MCF 10A (cell line): ENCODE results near the gene PTH. TPM values are rescaled to one million over a fixed set of nuclear protein-coding genes. Genes with fewer than 3 reads are reported as not detected.

ENCODE experiments used
- Bru-seq: library from RNA; stranded (reverse); fragments of 400-500 nt; gene quantifications from one replicate; lab custom pipeline; 2021; lab: Mats Ljungman, UMichigan
- BruChase-seq, 2 experiments: library from RNA; stranded (reverse); fragments of 400-500 nt; gene quantifications; one replicate each; lab custom pipeline; 2021; lab: Mats Ljungman, UMichigan
- BruUV-seq: library from RNA; stranded (reverse); fragments of 400-500 nt; replicated peaks from 2 replicates; lab custom pipeline; 2021; lab: Mats Ljungman, UMichigan
- CTCF ChIA-PET: fragments of 300-600 bp; sonication (Branson Sonifier 250); formaldehyde crosslinking; extraction: SDS; loops from one replicate; lab custom pipeline; 2021; ENCODE audit warnings: antibody characterized with exemption, inconsistent platforms; lab: Yijun Ruan, JAX
- POLR2A ChIA-PET: fragments of 300-600, 350-650 bp; sonication (Branson Sonifier 250); formaldehyde crosslinking; extraction: SDS; loops from one replicate; lab custom pipeline; 2020; ENCODE audit warnings: antibody characterized with exemption, inconsistent platforms; lab: Yijun Ruan, JAX
- DNase-seq: peaks from one replicate; pipeline ENCODE4 v3.0.0-alpha.2; 2018; ENCODE audit not compliant: unreplicated experiment
- H3K27ac Mint-ChIP-seq: one replicate; pipeline ENCODE4 v1.8.0; 2022; ENCODE audit warnings: mild to moderate bottlenecking, low read depth, mixed read lengths; ENCODE audit not compliant: unreplicated experiment
- H3K27me3 Mint-ChIP-seq: one replicate; pipeline ENCODE4 v1.8.0; 2022; ENCODE audit warnings: mixed read lengths; ENCODE audit not compliant: insufficient read depth, unreplicated experiment
- H3K36me3 Mint-ChIP-seq: one replicate; pipeline ENCODE4 v1.8.0; 2022; ENCODE audit warnings: mild to moderate bottlenecking, moderate library complexity, mixed read lengths; ENCODE audit not compliant: insufficient read depth, unreplicated experiment
- H3K4me1 Mint-ChIP-seq: one replicate; pipeline ENCODE4 v1.8.0; 2022; ENCODE audit warnings: mixed read lengths; ENCODE audit not compliant: insufficient read depth, unreplicated experiment
- H3K4me3 Mint-ChIP-seq: one replicate; pipeline ENCODE4 v1.8.0; 2022; ENCODE audit warnings: mild to moderate bottlenecking, moderate library complexity, mixed read lengths; ENCODE audit not compliant: unreplicated experiment
- H3K9me3 Mint-ChIP-seq: one replicate; pipeline ENCODE4 v1.8.0; 2022; ENCODE audit warnings: mixed read lengths; ENCODE audit not compliant: unreplicated experiment
- intact Hi-C: fragments of 100-400 bp; cut with micrococcal nuclease; formaldehyde crosslinking; loops from 2 replicates; pipeline ENCODE4 v1.14.1; 2022
- long read RNA-seq: library from polyadenylated mRNA; stranded (forward); transcript quantifications from one replicate; pipeline ENCODE4 v2.0.0, GENCODE V29; 2022
- total RNA-seq: library from RNA; stranded (reverse); gene quantifications from 2 replicates; pipeline ENCODE4 v1.2.3, GENCODE V29; 2022
- TF ChIP-seq, protein P1 (sequence below): fragments of 200-600 bp; IDR thresholded peaks from one replicate; pipeline ENCODE4 v1.8.0; 2022; ENCODE audit warnings: antibody characterized with exemption, mild to moderate bottlenecking; ENCODE audit not compliant: unreplicated experiment

PTH gene
- total RNA-seq, result not detected in 2 replicates
- not detected for Bru-seq, nascent RNA
- BruChase-seq, experiment 1, labeled RNA remaining after a 6-hour chase, result not detected
- not detected for BruChase-seq, experiment 2, labeled RNA remaining after a 2-hour chase
- long read RNA-seq, result 0 reads

DNA sequence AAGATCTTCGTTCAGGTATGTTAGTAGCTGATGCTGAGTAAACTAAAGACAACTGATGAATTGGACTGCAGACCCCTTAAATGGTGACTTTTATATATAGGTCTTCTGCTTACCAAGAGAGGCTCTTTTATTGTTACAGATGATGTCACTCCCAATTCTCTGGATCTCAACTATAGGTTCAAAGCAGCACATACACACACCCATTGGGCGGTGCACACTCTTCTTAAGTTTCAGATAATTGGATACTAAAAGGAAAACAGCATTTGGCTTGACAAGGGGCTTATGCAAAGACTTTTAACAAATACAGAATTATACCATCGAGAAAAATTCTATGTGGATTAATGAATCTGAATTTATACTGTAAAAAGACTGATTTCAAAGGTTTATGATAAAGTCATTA is at the start of gene PTH:
TSS of gene PTH (minus strand) at position 69 of the 400 bp plus-strand sequence. CDS start 3,142 bp downstream, outside the sequence.
- BruUV-seq, result no TSS peak
- CTCF ChIA-PET, result no interaction called here
- Mint-ChIP-seq H3K27me3 (peaks cover 67% of the 10 kb centered on the region), H3K4me3 (no peak within 1 kb of the TSS), H3K9me3 (no peaks in the 10 kb centered on the region), H3K27ac (no peak within 1 kb of the TSS), H3K4me1 (no peaks in the 10 kb centered on the region), H3K36me3 (no peaks in the 10 kb centered on the region)
- no peak for DNase-seq
- intact Hi-C loops, result no loop called here
- POLR2A ChIA-PET, result no interaction called here
- TF ChIP-seq, protein P1, sequence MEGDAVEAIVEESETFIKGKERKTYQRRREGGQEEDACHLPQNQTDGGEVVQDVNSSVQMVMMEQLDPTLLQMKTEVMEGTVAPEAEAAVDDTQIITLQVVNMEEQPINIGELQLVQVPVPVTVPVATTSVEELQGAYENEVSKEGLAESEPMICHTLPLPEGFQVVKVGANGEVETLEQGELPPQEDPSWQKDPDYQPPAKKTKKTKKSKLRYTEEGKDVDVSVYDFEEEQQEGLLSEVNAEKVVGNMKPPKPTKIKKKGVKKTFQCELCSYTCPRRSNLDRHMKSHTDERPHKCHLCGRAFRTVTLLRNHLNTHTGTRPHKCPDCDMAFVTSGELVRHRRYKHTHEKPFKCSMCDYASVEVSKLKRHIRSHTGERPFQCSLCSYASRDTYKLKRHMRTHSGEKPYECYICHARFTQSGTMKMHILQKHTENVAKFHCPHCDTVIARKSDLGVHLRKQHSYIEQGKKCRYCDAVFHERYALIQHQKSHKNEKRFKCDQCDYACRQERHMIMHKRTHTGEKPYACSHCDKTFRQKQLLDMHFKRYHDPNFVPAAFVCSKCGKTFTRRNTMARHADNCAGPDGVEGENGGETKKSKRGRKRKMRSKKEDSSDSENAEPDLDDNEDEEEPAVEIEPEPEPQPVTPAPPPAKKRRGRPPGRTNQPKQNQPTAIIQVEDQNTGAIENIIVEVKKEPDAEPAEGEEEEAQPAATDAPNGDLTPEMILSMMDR, result no peak

DNA sequence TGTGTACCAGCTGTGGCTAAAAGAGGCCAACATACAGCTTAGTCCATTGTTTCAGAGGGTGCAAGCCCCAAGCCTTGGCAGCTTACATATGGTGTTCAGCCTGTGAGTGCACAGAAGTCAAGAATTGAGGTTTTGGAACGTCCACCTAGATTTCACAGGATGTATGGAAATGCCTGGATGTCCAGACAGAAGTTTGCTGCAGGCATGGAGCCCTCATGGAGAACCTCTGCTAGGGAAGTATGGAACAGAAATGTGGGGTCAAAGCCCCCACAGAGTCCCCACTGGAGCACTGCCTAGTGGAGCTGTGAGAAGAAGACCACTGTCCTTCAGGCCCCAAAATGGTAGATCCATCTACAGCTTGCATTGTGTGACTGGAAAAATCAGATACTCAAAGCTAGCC is 42.2 kb upstream of the PTH start:
- TF ChIP-seq, protein P1, result no peak
- DNase-seq, result no peak
- CTCF ChIA-PET, result no interaction called here
- H3K27ac Mint-ChIP-seq, result no peak overlapping the region
- POLR2A ChIA-PET, result no interaction called here
- H3K4me1 Mint-ChIP-seq, result no peaks in the 10 kb centered on the region
- BruUV-seq, result no TSS peak
- intact Hi-C loops, result no loop called here
- H3K9me3 Mint-ChIP-seq, result peaks cover 7% of the 10 kb centered on the region
- no peaks in the 10 kb centered on the region for H3K36me3 Mint-ChIP-seq
- H3K27me3 Mint-ChIP-seq, result peaks cover 34% of the 10 kb centered on the region
- H3K4me3 Mint-ChIP-seq, result no peak overlapping the region

DNA sequence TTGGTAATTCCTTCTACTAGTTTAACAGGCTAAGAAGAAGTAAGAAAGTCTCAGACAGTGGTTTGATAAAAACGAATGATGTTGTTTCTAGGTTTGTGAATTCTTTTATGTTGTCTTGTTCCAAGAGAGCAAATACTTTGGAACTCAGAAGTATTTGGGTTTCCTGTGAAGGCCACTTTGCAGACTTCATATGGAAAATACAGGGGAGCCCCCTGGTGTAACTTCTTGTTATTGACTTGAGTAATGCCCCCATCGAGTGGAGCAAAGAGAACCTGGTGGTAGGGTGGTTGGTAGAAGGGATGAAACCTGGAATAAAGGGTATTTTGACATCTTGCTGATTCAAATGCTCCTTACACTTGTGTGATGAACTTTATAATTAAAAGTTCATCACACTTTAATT is 40.0 kb upstream of the PTH start:
- Mint-ChIP-seq H3K4me3 (no peak overlapping the region), H3K4me1 (no peaks in the 10 kb centered on the region), H3K27me3 (peaks cover 26% of the 10 kb centered on the region), H3K36me3 (no peaks in the 10 kb centered on the region), H3K9me3 (peaks cover 15% of the 10 kb centered on the region), H3K27ac (no peak overlapping the region)
- intact Hi-C loops, result no loop called here
- TF ChIP-seq, protein P1, result no peak
- ChIA-PET POLR2A (no interaction called here), CTCF (no interaction called here)
- no TSS peak for BruUV-seq
- peak; percentile 12 for DNase-seq

DNA sequence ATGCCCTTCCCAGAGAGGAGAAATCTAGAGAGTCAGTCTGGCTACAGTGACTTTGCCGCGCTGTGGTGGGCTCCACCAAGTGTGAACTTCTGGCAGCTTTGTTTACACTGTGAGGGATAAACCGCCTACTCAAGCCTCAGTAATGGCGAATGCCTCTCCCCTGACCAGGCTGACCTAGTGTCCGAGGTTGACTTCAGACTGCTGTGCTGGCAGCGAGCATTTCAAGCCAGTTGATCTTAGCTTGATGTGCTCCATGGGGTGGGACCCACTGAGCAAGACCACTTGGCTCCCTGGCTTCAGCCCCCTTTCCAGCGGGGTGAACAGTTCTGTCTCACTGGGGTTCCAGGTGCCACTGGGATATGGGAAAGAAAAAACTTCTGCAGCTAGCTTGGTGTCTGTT is 38.6 kb upstream of the PTH start:
- no peaks in the 10 kb centered on the region for H3K4me1 Mint-ChIP-seq
- intact Hi-C loops, result no loop called here
- H3K27ac Mint-ChIP-seq, result no peak overlapping the region
- no TSS peak for BruUV-seq
- peaks cover 22% of the 10 kb centered on the region for H3K27me3 Mint-ChIP-seq
- POLR2A ChIA-PET, result no interaction called here
- no peak for DNase-seq
- H3K4me3 Mint-ChIP-seq, result no peak overlapping the region
- CTCF ChIA-PET, result interaction anchor here (1.1 kb wide), 1 partner anchor 159 kb away, joined by 3 read pairs; no protein-coding TSS in a partner anchor
- peaks cover 15% of the 10 kb centered on the region for H3K9me3 Mint-ChIP-seq
- TF ChIP-seq, protein P1, result no peak
- H3K36me3 Mint-ChIP-seq, result no peaks in the 10 kb centered on the region
